Tibial nerve (tissue), 4 donors: ENCODE measurements around the gene PLCL2.

ENCODE experiments used
- EP300 ChIP-seq, 2 donors: sonication (generic); formaldehyde crosslinking; IDR thresholded peaks; one replicate each; pipeline ENCODE4 v1.6.1; 2017; ENCODE audit warnings: antibody characterized with exemption in 2 of 2, mild to moderate bottlenecking in 1 of 2
- POLR2A ChIP-seq, 2 donors: fragments of 450-650 bp; IDR thresholded peaks; one replicate each; pipeline ENCODE4 v1.6.1; 2017; ENCODE audit warnings: antibody characterized with exemption in 2 of 2, mild to moderate bottlenecking in 2 of 2, moderate library complexity in 2 of 2
- TF ChIP-seq, protein P1 (sequence below), 5 experiments: fragments of 200-600 bp in 3 of 5; fragments of 450-650 bp in 2 of 5; sonication (generic) in 3 of 5; IDR thresholded peaks; one replicate each; pipeline ENCODE4 v1.5.1; 2016 to 2019; ENCODE audit warnings: antibody characterized with exemption in 5 of 5, mild to moderate bottlenecking in 3 of 5, moderate library complexity in 2 of 5

DNA sequence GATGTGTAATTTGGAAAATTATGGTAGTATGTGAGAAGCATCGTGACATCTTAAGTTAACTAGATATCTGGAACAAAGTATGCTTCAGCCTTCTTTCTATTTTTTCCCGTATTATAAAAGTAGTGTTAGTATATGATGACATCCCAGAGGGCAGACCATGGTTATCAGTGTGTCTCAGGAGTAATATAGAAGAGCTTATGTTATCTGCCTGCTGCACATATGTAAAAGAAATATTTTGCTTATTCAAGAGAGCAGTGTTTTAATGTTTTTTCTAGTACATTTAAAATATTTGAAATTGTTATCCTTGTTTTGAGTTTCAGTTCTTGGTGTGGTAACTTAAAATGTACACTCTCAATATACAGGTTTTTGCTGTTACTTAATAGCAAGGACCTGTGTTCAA, 24.1 kb downstream of the PLCL2 start:
- TF ChIP-seq, protein P1, sequence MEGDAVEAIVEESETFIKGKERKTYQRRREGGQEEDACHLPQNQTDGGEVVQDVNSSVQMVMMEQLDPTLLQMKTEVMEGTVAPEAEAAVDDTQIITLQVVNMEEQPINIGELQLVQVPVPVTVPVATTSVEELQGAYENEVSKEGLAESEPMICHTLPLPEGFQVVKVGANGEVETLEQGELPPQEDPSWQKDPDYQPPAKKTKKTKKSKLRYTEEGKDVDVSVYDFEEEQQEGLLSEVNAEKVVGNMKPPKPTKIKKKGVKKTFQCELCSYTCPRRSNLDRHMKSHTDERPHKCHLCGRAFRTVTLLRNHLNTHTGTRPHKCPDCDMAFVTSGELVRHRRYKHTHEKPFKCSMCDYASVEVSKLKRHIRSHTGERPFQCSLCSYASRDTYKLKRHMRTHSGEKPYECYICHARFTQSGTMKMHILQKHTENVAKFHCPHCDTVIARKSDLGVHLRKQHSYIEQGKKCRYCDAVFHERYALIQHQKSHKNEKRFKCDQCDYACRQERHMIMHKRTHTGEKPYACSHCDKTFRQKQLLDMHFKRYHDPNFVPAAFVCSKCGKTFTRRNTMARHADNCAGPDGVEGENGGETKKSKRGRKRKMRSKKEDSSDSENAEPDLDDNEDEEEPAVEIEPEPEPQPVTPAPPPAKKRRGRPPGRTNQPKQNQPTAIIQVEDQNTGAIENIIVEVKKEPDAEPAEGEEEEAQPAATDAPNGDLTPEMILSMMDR (IDR thresholded peaks at IDR 0.05): no peak
- TF ChIP-seq POLR2A (IDR thresholded peaks at IDR 0.05) (no peak), EP300 (IDR thresholded peaks at IDR 0.05) (no peak)
